Gastroesophageal sphincter (tissue), 3 donors: ENCODE measurements around the gene RITA1.

Experiments used
- CTCF ChIP-seq, 4 experiments: fragments of 200-600 bp in 2 of 4; fragments of 450-650 bp in 2 of 4; sonication (generic) in 1 of 4; IDR thresholded peaks; one replicate each; pipeline ENCODE4 v1.5.1; 2017 to 2019; ENCODE audit warnings: antibody characterized with exemption in 4 of 4, mild to moderate bottlenecking in 2 of 4, moderate library complexity in 2 of 4
- EP300 ChIP-seq: sonication (generic); formaldehyde crosslinking; IDR thresholded peaks from one replicate; pipeline ENCODE4 v1.6.1; 2017; ENCODE audit warnings: antibody characterized with exemption, mild to moderate bottlenecking
- POLR2A ChIP-seq, 2 donors: fragments of 450-650 bp; IDR thresholded peaks; one replicate each; pipeline ENCODE4 v1.6.1; 2017; ENCODE audit warnings: antibody characterized with exemption in 2 of 2, mild to moderate bottlenecking in 2 of 2, moderate library complexity in 1 of 2
- POLR2AphosphoS5 ChIP-seq: sonication (generic); formaldehyde crosslinking; IDR thresholded peaks from one replicate; pipeline ENCODE4 v1.6.1; 2017; ENCODE audit warnings: antibody characterized with exemption

GRCh38 chr12:113234483-113234882 lies 49.0 kb downstream of the RITA1 start:
- TF ChIP-seq CTCF (IDR thresholded peaks at IDR 0.05) (no peak), POLR2AphosphoS5 (no peak), EP300 (no peak), POLR2A (IDR thresholded peaks at IDR 0.05) (no peak)
